Measurements from ENCODE around the gene ANKRD40CL.
"Not testable (repeated sequence)": the region's sequence is repeated elsewhere in the genome, so short reads cannot be mapped to it uniquely, and the experiment has no call there.

Gene ANKRD40CL

DNA sequence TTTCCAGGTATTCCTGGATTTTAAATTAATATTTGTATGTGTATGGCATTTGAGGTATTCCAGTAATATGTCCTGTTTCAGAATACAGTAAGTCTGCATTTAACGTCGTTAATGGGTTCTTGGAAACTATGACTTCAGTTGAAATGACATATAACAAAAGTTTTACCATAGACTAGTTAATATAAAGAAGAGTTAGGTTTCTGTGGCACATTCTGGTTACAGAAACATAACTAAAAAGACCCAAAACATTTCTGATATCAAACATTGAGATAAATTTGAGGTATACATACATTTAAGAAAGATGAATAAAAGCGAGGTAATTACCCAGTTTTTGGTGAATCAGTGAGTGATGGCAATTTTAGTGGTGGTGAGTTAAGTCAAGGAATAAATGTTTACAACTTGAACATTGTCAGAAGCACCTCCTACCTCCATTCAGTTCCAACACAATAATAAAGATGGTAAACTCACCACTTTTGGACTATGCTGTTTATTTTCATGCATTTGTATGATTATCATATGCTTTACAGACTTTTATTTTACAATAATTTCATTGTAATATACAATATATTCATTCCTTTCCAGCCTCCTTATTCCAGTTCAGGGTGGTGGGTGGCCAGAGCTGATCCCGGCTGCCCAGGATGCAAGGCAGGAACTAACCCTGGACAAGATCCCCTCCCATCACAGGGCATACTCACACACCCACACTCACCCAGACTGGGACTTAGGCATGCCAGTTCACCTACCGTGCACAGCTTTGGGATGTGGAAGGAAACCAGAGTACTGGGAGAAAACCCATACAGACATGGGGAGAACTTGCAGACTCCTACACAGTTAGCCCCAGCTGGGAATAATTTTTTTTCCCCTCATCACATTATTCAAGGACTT, 38.2 kb downstream of the ANKRD40CL start:
- DNase-seq (ENCODE audit: low read depth, low spot score): no peak
- no peak overlapping the region for H3K4me3 ChIP-seq (ENCODE audit: low read depth, low read length)
- ChIA-PET CTCF (interaction anchor here (0.6 to 1.7 kb wide), 3 partner anchors 54 to 131 kb away, joined by 3 to 4 read pairs (median 3); no protein-coding TSS in a partner anchor), POLR2A (no interaction called here)
- no peak for TF ChIP-seq CTCF (IDR thresholded peaks at IDR 0.05; ENCODE audit: insufficient read depth, low read length, missing control alignments)

GRCh38 chr17:50728112-50728429, 39.2 kb downstream of the ANKRD40CL start:
- no peak for DNase-seq (ENCODE audit: low read depth, low spot score)
- no peak overlapping the region for H3K4me3 ChIP-seq (ENCODE audit: low read depth, low read length)
- TF ChIP-seq CTCF (IDR thresholded peaks at IDR 0.05; ENCODE audit: insufficient read depth, low read length, missing control alignments): no peak
- ChIA-PET CTCF (interaction anchor here (0.6 to 1.1 kb wide), 3 partner anchors 32 to 97 kb away, joined by 3 read pairs; no protein-coding TSS in a partner anchor), POLR2A (no interaction called here)

GRCh38 chr17:50725769-50726655, 41.3 kb downstream of the ANKRD40CL start:
- no peak overlapping the region for H3K4me3 ChIP-seq (ENCODE audit: low read depth, low read length)
- no peak for TF ChIP-seq CTCF (IDR thresholded peaks at IDR 0.05; ENCODE audit: insufficient read depth, low read length, missing control alignments)
- no peak for DNase-seq (ENCODE audit: low read depth, low spot score)
- POLR2A ChIA-PET: no interaction called here
- CTCF ChIA-PET: interaction anchor here (1.6 to 4.0 kb wide), 2 partner anchors 57 to 176 kb away, joined by 4 to 13 read pairs; no protein-coding TSS in a partner anchor

DNA sequence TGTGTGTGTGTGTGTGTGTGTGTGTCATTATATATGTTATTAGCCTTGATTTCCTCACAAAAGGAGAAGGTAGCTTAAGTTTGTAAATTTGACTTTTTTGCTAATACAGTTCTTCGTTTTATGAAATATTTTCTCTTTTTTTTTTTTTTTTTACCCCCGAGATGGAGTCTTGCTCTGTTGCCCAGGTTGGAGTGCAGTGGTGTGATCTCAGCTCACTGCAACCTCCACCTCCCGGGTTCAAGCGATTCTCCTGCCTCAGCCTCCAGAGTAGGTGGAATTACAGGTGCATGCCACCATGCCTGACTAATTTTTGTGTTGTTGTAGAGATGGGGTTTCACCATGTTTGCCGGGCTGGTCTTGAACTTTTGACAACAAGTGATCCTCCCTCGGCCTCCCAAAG, 42.7 kb downstream of the ANKRD40CL start:
- POLR2A ChIA-PET; DNase-seq (ENCODE audit: low read depth, low spot score); H3K4me3 ChIP-seq (ENCODE audit: low read depth, low read length): not testable (repeated sequence)
- CTCF ChIA-PET: interaction anchor here (1.2 to 4.0 kb wide), 2 partner anchors 29 to 174 kb away, joined by 4 to 13 read pairs; no protein-coding TSS in a partner anchor

- ChIA-PET POLR2A (no interaction called here), CTCF (interaction anchor here (1.6 to 4.0 kb wide), 2 partner anchors 121 to 172 kb away, joined by 4 to 13 read pairs; no protein-coding TSS in a partner anchor)
- no peak for DNase-seq (ENCODE audit: low read depth, low spot score)
- no peak overlapping the region for H3K4me3 ChIP-seq (ENCODE audit: low read depth, low read length)
- no peak for TF ChIP-seq CTCF (IDR thresholded peaks at IDR 0.05; ENCODE audit: insufficient read depth, low read length, missing control alignments)
Measured at GRCh38 chr17:50722746-50723145, 44.6 kb downstream of the ANKRD40CL start.

DNA sequence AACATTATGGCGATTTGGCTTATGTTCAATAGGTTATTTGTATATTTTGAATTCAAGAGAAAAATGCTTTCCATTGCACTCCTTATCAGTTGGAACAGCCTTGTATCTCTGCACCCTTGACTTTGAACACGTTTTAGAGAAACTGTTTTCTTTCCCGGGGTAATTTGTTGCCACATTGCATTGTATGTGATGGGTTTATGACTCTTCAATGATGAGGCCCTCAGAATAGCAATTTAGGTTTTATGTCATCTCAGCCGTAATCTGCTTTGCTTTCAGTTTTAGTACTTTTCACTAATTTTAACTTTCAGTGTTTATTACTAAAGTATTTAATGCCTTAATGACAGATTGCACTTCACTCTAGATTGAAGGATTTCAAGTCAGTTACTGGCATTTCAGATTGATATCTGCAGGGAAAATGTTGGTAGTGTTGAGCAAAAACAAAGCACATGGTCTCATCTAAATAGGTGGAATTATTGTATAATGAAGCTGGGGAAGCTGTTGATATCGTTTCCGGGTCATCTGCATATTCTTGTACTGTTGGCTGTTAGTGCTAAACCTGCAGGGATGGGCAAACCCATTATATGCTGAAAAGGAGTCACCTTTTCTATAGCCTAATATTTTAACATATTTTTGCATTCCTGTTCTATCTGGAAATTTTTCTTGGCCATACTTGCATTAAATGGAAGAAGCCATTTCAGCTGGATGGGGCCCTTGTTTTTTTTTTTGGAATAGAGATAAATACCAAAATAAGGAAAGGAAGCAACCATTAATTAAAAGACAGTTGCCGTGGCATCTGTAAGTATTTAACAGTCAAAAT, 45.9 kb downstream of the ANKRD40CL start:
- POLR2A ChIA-PET: no interaction called here
- no peak for DNase-seq (ENCODE audit: low read depth, low spot score)
- no peak for TF ChIP-seq CTCF (IDR thresholded peaks at IDR 0.05; ENCODE audit: insufficient read depth, low read length, missing control alignments)

More for the DNA sequence above, 45.9 kb downstream of the ANKRD40CL start:
- CTCF ChIA-PET: interaction anchor here (0.8 to 1.6 kb wide), 2 partner anchors 24 to 122 kb away, joined by 3 to 4 read pairs; no protein-coding TSS in a partner anchor
- H3K4me3 ChIP-seq (ENCODE audit: low read depth, low read length): peak overlapping the region; percentile 93

Measured in AG04449 (cell line).